Left kidney (tissue), 8 donors: ENCODE results near the gene IDH1. TPM values are rescaled to one million over a fixed set of nuclear protein-coding genes. Genes with fewer than 3 reads are reported as not detected.
"Not testable (repeated sequence)": the region's sequence is repeated elsewhere in the genome, so short reads cannot be mapped to it uniquely, and the experiment has no call there.

Experiments
- DNase-seq: peaks from one replicate; pipeline ENCODE4 v3.0.0-alpha.2; 2013
- long read RNA-seq, 8 donors: transcript quantifications; one replicate each; lab custom pipeline, GENCODE V29; 2026
- polyA plus RNA-seq: library from polyadenylated mRNA; unstranded; fragments of 120-200 nt; gene quantifications from one replicate; pipeline ENCODE4 v1.2.1, GENCODE V29; 2013; ENCODE audit not compliant: insufficient read length

IDH1 gene
- polyA plus RNA-seq, result 109 TPM
- long read RNA-seq, donor 1, transcript IDH1-201 (10 exons, 2,382 nt), result major isoform, 20 of 55 reads
- long read RNA-seq, donor 1, partial matches to known transcripts, result 30 of 55 reads
- long read RNA-seq, donor 1, other reads (novel, unspliced or antisense), result 0 of 55 reads
- long read RNA-seq, donor 2, transcript IDH1-201 (10 exons, 2,382 nt), result major isoform, 15 of 35 reads
- long read RNA-seq, donor 2, partial matches to known transcripts, result 15 of 35 reads
- long read RNA-seq, donor 2, other reads (novel, unspliced or antisense), result 0 of 35 reads
- long read RNA-seq, donor 3, transcript IDH1-201 (10 exons, 2,382 nt), result major isoform, 23 of 27 reads
- long read RNA-seq, donor 3, partial matches to known transcripts, result 0 of 27 reads
- long read RNA-seq, donor 3, other reads (novel, unspliced or antisense), result 0 of 27 reads
- long read RNA-seq, donor 4, partial matches to known transcripts, result 0 of 1 reads
- long read RNA-seq, donor 4, other reads (novel, unspliced or antisense), result 0 of 1 reads
- long read RNA-seq, donor 5, transcript IDH1-201 (10 exons, 2,382 nt), result major isoform, 49 of 68 reads
- long read RNA-seq, donor 5, partial matches to known transcripts, result 0 of 68 reads
- long read RNA-seq, donor 5, other reads (novel, unspliced or antisense), result 12 of 68 reads
- long read RNA-seq, donor 6, transcript IDH1-201 (10 exons, 2,382 nt), result major isoform, 18 of 28 reads
- long read RNA-seq, donor 6, partial matches to known transcripts, result 5 of 28 reads
- long read RNA-seq, donor 6, other reads (novel, unspliced or antisense), result 0 of 28 reads
- long read RNA-seq, donor 7, transcript IDH1-201 (10 exons, 2,382 nt), result major isoform, 46 of 52 reads
- long read RNA-seq, donor 7, partial matches to known transcripts, result 0 of 52 reads
- long read RNA-seq, donor 7, other reads (novel, unspliced or antisense), result 0 of 52 reads
- long read RNA-seq, donor 8, transcript IDH1-201 (10 exons, 2,382 nt), result major isoform, 9 of 12 reads
- long read RNA-seq, donor 8, partial matches to known transcripts, result 0 of 12 reads
- long read RNA-seq, donor 8, other reads (novel, unspliced or antisense), result 0 of 12 reads

- DNase-seq, result peak; percentile 98
Observed at GRCh38 chr2:208254871-208255556, at the start of gene IDH1. Gene IDH1, minus strand, starts transcription at chr2:208255071. Its CDS starts 3,520 bp downstream, at chr2:208251551.

- no peak for DNase-seq
Observed at GRCh38 chr2:208304157-208304556, 49.3 kb upstream of the IDH1 start.

- DNase-seq, result no peak
Observed at GRCh38 chr2:208300847-208301618, 46.2 kb upstream of the IDH1 start.

GRCh38 chr2:208297961-208298360 is 43.1 kb upstream of the IDH1 start:
- DNase-seq, result no peak

GRCh38 chr2:208296610-208297009 is 41.7 kb upstream of the IDH1 start:
- DNase-seq, result no peak

- no peak for DNase-seq
Observed at GRCh38 chr2:208295834-208296233, 41.0 kb upstream of the IDH1 start.

- no peak for DNase-seq
Observed at GRCh38 chr2:208294482-208295024, 39.7 kb upstream of the IDH1 start.

GRCh38 chr2:208285853-208286252 is 31.0 kb upstream of the IDH1 start:
- no peak for DNase-seq

GRCh38 chr2:208280933-208281332 is 26.1 kb upstream of the IDH1 start:
- no peak for DNase-seq

GRCh38 chr2:208280234-208280633 is 25.4 kb upstream of the IDH1 start:
- no peak for DNase-seq

GRCh38 chr2:208279236-208279635 is 24.4 kb upstream of the IDH1 start:
- DNase-seq, result no peak

- DNase-seq, result no peak
Observed at GRCh38 chr2:208278549-208278948, 23.7 kb upstream of the IDH1 start.

GRCh38 chr2:208274748-208275147 is 19.9 kb upstream of the IDH1 start:
- DNase-seq, result no peak

GRCh38 chr2:208269091-208269490 is 14.2 kb upstream of the IDH1 start:
- no peak for DNase-seq

- no peak for DNase-seq
Observed at GRCh38 chr2:208268156-208268952, 13.5 kb upstream of the IDH1 start.

GRCh38 chr2:208267526-208267925 is 12.7 kb upstream of the IDH1 start:
- not testable (repeated sequence) for DNase-seq

- no peak for DNase-seq
Observed at GRCh38 chr2:208266936-208267335, 12.1 kb upstream of the IDH1 start.

GRCh38 chr2:208266553-208266893 is 11.7 kb upstream of the IDH1 start:
- DNase-seq, result no peak

GRCh38 chr2:208265801-208266552 is 11.1 kb upstream of the IDH1 start, which contains the start of gene PIKFYVE:
Gene PIKFYVE, plus strand, starts transcription at chr2:208266255. Its CDS starts 5,265 bp downstream, at chr2:208271520.
- DNase-seq, result peak; percentile 98
